DMS53 (cell line): ENCODE data around the gene HCST.
A peak's percentile ranks its signal among the peaks of the same experiment; 100 is the strongest.
"Not testable (repeated sequence)": the region's sequence is repeated elsewhere in the genome, so short reads cannot be mapped to it uniquely, and the experiment has no call there.

Source experiments
- DNase-seq: peaks from one replicate; lab custom pipeline; 2025; lab: John Stamatoyannopoulos, UW

Gene HCST

DNA sequence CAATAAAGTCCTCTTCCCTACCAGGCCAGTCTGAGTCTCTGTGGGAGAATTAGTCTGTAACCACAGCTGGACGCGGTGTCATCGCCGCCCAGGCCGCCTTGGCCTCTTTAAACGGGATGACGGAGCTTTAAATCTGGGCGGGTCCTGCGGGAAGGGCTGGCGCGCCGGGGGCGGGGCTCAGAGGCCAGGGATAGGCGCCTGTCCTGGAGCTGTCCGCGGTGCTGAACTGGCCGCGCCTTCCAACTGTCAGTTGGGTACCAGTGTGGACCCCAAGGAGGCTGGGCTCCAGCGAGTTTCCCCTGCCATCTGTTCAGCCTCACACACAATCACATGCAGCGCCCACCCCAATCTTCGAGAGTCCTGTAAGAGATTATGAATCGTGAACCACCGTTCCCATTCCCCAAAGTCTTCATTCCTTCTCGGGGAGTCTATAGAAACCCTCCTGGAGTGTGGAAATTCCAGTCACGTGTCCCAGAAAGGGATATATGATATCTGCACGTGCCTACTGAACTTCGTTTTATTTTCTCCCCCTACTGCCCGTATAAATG is 22.5 kb upstream of the HCST start:
- DNase-seq = peak; percentile 98

DNA sequence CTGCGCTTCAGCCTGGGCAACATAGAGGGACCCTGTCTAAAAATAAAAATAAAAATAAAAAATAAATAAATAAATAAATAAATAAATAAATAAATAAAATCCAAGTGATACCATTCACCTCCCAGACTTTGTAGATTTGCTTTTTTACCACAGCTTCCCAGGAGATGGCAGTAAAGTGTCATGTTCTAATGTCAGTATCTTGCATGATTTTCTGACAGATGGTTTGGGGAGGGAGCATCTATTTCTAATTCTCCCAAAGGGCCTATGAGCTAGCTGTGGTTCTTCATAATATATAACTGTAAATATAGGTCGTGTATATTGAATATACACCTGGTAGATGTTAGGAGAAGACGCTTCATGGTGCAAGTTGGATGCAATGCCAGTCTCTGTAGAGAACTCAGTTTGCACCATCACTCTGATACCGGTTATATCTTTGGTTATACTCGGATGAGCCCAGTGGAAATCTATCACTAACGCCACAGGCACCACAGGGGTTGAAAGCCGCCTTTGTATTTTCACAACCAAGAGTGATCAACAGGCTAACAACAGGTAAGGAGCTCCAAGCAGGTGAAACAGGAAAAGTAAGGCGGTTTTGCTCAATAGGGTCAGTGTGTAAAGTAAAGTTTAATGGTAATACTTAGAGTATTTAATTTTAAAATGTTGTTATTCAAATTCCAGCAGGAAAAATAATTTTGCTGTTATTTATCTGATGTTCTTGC is 20.1 kb upstream of the HCST start:
- DNase-seq = peak; percentile 89

DNA sequence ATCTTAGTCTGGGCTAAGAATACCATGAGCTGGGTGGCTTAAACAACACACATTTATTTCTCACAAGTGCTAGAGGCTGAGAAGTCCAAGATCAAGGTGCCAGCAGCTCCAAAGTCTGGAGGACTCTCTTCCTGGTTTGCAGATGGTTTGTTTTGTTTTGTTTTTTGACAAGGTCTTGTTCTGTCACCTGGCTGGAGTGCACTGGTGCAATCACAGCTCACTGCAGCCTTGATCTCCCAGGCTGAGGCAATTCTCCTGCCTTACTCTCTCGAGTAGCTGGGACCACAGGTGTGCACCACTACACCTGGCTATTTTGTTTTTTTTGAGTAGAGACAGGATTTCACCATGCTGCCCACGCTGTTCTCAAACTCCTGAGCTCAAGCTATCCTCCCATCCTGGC is 18.4 kb upstream of the HCST start:
- no peak for DNase-seq

DNA sequence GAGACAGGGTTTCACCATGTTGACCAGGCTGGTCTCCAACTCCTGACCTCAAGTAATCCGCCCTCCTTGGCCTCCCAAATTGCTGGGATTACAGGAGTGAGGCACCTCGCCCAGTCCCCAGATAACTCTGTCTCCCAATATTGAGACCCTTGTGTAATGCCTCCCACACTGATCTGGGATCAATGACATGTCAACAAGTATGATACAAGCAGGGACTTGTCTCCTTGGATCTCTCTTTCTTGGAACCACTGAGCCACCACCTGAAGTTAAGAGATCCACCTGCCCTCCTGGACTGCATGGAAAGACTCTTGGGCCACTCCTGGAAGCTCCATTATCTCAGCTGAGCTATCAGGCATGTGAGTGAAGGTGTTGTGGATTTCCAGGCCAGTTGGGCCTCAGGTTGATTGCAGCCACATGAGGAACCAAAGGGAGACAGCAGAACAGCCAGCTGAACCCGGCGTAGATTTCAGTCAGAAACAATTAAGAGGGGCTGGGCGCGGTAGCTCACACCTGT is 17.0 kb upstream of the HCST start:
- no peak for DNase-seq

DNA sequence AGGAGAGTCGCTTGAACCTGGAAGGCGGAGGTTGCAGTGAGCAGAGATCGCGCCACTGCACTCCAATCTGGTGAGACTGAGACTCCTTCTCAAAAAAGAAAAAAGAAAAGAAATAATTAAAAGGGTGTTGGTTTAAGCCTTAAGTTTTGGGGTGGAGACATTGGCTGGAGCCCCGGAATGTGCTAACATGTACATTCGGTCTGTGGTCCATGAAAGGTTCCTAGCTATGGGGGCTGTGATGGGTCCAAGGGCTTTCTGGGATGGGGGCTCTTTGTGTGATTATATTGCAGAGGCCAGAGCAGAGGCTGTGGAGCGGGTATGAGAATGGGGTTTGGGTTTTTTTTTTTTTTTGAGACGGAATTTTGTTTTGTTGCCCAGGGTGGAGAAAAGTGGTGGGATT is 16.4 kb upstream of the HCST start:
- no peak for DNase-seq

DNA sequence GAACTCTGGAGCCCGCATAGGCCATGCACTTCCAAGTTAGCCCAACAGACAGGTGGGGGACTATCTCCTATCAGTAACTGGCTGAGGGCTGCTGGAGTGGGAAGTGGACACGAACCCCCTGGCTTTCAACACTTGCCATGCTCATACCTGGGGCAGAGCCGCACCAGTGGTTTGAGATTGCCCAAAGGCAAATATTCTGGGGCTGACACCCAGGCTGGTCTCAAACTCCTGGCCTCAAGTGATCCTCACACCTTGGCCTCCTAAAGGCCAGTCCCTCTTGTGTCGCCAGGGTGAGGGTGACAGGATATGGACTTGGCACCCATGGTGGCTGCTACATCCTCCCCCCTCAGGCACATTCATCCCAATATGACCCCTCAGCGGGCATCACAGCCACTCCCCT is 15.1 kb upstream of the HCST start:
- DNase-seq = no peak

DNA sequence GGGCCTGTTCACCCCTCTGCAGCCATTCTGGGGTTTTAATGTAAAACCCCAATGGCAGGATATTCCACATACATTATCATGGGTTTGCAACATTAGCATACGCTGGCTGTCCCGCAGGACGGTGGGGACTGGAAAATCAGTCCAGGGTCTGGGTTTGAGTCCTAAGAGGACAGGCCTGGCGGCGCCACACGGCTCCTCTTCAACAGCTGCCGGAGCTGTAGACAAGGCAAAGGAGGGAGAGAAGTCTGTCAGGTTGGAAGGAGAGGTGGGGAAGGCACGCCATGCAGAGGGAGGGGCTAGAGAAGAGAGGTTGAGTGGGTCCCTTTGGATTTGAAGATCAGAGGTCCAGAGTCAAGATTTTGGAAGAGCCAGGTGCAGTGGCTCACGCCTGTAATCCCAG is 13.9 kb upstream of the HCST start:
- no peak for DNase-seq

DNA sequence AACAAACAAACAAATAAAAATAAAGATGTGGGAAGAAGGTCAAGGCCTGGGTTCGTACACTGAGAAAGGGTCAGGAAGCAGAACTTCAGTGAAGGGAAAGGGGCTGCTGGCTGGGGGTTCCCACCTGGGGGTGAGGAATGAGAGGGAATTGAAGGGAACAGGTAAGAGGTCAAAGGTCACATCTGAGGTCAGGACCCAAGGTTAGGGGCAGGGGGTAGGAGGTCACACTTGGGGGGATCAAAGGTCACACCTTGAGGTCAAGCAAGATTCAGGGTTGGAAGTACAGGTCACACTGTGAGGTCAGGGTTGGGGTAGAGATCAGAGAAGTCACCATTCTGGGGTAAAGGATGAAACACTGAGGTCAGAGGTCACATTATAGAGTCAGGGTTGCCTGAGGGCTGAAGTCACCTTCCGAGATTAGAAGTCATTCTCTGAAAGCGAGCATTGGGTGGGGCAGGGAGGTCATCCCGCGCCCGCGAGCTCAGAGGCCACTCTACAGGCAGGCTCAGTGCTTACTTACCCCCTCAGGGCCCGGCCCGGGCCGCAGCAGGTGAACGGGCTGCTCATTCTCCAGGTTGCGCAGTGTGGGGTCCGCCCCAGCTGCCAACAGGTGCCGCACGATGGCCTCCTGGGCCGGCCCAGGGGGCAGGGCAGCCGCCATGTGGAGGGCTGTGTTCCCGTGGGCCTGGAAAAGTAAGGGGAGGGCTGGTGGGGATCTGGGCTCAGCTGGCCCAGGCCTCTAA is 12.8 kb upstream of the HCST start:
- no peak for DNase-seq

DNA sequence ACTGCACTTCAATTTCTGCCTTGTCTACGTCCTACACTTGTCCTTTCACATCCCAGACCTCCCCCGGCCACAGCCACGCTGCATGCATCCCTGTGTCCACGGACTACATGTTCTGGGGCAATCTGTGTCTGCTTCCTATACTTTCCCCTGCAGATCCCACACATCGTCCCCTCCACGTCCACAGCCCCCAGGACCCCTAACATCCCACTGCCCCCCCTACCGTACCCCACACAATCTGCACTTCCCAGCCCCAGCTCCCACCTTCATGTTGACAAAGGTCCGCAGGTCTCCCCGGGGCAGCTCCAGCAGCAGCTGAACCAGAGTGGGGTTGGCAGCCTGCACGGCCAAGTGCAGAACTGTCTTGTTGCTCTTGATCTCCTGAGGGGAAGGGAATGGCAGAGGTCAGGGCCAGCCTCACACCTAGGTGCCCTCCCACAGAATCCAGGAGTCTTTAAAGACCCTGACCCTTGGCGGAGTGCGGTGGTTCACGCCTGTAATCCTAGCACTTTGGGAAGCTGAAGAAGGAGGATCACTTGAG is 12.1 kb upstream of the HCST start:
- no peak for DNase-seq

DNA sequence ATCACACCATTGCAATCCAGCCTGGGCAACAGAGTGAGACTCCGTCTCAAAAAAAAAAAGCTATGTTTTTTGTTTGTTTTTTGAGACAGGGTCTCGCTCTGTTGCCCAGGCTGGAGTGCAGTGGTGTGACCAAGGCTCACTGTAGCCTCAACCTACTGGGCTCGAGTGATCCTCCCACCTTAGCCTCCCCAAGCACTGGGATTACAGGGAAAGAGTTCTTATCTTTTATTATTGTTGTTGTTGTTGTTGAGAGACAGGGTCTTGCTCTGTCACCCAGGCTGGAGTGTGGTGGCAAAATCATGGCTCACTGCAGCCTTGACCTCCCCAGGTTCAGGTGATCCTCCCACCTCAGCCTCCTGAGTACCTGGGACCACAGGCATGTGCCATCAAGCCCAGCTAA is 10.5 kb upstream of the HCST start:
- DNase-seq = not testable (repeated sequence)

DNA sequence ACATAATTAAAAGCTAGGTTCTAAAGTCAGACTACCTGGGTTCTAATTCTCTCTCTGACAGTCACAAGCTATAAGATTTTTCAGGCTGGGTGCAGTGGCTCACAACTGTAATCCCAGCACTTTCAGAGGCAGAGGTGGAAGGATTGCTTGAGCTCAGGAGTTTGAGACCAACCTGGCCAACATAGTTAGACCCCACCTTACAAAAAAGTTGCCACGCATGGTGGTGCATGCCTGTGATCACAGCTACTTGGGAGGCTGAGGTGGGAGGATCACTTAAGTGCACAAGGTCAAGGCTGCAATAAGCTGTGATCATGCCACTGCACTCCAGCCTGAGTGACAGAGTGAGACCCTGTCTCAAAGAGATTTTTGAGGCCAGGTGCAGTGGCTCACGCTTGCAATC is 8.0 kb upstream of the HCST start:
- no peak for DNase-seq

DNA sequence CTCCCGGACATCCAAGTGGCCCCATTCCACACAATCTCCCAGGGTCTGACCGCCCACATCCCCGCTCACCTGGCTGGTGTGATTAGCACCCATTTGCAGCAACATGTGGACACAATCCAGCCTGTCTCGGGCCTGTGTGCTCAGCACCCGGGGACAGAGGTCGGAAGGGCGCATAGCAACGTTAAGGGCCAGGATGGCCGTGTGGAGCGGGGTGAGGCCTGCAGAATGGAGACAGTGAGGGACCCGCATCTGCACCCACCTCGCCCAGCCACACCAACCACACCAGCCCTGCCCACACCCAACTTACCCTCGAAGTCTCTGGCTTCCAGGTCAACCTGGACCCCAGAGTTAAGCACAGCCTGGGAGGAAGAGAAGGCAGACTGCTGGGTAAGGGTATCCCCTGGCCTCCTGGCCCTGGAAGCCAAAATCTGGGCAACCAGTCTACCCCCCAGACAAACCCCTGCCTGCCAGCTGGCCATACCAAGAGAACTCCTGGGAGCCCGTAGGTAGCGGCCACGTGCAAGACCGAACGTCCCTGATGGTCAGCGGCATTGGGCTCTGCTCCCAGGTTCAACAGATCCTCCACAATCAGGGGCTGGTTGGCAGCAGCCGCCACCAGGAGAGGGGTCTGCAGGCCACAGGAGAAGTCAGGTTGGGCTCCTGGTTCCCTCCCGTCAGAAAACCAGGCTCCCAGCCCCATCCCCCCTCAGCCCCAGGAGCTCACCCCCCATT is 6.3 kb upstream of the HCST start:
- DNase-seq = no peak

DNA sequence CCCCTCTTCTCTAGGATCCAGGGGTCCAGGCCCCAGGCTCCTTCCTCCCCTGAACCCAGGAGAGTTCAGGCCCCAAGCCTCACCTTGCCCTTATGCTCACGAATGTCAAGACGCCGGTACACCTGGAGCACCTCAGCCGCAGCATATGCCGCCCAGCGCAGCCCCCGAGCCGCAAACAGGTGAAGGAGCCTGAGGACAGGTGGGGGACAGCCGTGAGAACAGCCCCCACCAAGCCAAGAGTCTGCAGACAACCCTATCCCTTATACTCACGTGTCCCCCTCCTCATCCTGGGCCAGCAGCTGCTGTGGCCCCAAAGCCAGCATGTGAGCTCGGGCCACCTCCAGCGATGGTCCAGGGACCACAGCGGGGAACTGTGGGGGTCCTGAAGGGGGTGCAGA is 5.7 kb upstream of the HCST start:
- no peak for DNase-seq

DNA sequence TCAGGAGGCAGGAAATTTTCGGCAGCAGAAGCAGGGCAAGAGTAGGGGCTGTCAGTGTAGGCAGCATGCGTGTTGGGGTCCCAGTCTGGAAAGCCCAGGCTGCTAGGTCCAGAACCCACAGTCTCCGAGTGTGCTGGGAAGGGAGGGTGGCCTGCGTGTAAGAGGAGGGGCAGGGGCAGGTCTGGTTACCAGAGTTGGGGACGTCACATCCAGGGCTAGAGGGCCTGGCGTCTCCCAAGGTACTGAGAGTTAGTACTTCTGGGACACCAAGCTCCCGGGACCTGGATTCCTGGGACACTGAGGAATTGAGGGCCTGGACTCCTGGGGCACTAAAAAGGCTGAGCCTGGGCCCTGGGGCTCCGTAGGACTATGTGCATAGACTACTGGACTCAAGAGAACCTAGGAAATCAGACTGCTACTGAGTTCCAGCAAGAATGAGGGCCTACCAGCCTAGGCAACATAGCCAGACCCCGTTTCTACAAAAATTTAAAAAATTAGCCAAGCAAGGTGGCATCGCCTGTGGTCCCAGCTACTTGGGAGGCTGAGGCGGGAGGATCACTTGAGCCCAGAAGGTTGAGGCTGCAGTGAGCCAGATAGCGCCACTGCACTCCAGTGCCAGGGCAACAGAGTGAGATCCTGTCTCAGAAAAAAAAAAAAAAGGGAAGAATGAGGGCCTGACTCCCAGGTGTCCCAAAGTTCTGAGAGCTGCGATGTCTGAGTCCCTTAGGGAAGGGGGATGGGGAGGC is 4.5 kb upstream of the HCST start:
- DNase-seq = no peak

DNA sequence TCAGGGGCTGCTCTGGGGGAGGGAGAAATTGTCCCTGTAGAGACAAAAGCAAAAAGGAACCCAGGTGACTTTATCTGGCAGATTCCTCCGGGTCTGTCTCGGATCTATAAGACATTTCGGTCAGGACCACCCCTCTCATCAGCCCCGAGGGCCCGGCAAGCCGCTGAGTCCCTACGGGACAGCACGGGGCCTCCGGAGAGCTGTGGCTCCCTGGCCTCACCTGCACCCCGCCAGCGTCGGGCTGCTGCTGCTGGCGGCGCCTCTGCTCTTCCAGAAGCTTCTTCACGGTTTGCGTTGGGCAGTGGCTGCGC is 3.9 kb upstream of the HCST start:
- DNase-seq = no peak

DNA sequence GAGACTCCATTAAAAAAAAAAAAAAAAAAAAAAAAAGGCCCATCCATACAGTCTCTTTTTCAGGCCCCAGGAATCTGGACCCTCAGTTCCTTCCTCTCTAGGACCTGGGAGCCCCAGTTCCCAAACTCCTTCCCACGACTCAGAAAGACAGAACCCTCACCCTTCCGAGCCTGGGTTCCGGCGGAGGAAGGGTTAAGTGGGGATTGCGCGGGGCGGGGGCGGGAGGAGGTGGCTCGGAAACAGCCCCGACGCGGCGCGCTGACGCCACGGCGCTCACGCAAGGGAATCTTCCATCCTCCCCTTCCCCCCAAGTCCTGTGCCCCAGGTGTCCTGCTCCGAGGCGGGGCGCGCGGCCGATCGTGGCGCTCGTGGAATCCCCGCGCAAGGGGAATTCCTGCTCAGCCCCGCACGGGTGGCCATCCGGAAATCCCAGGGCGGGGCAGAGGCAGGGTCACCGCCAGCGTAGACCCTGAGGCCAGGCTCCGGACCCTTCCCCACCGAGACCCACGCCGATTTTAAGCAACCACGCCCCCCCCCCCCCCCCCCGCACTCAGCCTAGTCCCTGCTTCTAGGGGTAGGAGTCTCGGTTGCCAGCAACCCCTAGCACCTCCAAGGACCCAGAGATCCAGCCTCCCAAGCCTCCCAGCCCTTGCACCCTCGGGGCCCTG is 2.6 kb upstream of the HCST start:
- DNase-seq = peak; percentile 97

DNA sequence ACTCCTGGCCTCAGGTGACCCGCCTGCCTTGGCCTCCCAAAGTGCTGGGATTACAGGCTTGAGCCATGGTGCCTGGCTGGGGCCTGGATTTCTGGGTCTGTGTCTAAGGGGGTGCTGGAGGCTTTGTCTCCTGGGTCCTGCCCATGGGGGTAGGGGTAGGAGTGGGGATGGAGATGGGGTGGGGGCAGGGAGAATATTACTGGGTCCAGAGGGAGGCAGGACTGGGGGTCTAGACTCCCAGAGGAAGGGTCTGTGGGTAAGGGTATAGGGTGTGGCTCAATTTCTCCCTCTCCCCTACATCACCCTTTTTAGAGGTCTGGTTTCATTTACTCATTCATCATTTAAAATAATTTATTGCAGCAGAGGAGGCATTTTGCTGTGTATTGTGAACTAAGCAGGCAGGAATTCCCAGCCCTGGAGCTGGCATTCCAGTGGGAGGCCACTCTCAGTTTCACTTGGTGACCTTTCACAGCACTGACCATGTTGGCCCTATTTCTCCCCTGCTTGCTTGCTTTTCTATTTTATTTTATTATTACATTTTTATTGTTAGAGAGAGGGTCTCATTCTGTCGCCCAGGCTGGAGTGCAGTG is 1.2 kb upstream of the HCST start:
- no peak for DNase-seq

DNA sequence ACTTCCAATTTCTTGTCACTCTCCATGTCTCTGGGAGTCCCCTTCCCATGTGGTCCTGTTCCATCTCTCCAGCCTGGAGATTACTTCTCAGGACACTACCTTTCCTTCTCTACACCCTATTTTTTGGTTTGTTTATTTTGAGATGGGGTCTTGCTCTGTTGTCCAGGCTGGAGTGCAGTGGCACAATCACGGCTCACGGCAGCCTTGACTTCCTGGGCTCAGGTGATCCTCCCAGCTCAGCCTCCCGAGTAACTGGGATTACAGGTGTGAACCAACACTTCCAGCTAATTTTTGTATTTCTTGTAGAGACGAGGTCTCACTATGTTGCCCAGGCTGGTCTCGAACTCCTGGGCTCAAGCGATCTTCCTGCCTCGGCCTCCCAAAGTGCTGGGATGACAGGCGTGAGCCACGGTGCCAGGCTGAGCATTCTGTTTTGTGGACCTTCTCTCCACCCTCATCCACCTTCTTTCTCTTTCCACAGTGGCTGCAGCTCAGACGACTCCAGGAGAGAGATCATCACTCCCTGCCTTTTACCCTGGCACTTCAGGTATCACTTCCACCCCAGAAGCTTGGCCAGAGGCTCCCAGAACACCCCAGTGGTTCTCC is 644 bp downstream of the HCST start:
- DNase-seq = peak; percentile 61

DNA sequence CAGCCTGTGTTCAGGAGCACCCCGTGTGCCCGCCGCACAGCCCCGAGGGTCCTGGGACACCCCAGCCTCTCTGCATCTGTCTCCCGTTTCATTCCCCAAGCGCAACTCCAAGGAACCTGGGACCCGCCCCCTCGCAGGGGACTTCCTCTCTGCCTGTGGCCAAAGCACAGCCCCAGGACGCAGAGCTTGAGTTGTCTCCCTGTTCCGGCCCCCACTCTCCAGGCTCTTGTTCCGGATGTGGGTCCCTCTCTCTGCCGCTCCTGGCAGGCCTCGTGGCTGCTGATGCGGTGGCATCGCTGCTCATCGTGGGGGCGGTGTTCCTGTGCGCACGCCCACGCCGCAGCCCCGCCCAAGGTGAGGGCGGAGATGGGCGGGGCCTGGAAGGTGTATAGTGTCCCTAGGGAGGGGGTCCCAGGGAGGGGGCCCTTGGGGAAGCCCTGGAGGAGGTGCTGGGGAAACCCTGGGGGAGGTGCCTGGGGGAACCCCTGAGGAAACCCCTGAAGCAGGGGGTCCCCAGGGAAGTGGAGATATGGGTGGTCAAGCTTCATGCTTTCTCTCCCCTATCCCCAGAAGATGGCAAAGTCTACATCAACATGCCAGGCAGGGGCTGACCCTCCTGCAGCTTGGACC is 1.3 kb downstream of the HCST start:
- DNase-seq = peak; percentile 95
